Measurements from ENCODE around the gene LGALS3BP. TPM values are rescaled to one million over a fixed set of nuclear protein-coding genes. Genes with fewer than 3 reads are reported as not detected.

LGALS3BP gene
- total and polyA plus RNA-seq, 2 of the 8 experiments (the other 6 are each of a cell fraction or from before 2014, with no cell fraction given) = 56.1 to 61.6 TPM

DNA sequence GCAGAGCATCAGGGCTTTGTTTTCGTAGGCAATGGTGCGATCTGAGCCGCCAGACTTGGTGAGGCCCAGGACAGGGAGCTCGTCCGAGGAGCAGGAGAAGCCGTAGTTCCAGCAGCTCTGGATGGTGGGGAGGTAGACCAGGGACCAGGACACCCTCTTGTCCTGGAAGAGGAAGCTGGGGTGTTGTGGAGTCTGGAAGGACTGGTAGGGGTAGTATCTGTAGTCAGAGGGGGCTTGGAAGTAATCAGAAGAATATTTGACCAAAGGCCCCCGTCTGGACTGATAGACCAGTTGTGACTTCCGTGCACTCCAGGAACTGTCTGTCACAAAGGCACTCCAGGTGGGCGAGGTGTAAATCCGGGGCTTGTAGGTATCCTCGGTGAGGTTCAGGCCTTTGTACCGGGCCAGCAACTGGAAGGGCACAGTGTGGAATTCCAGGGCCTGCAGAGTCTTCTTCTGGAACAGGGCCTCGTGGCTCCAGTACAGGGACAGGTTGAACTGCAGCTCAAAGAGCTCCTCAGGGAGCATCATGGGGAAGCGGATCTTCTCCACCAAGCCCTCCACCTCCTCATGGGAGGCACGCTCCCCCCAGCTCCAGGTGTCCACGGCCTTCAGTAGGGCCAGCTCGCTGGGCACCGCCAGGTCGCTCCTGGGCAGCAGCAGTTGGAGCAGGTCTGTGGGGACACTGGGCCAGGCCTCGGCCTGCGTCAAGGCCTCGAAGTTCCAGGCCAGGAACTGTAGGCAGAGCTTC is 7.8 kb downstream of the LGALS3BP start:
- Histone ChIP-seq H3K36me3 (ENCODE audit: control insufficient read depth in 2 of 4, insufficient read depth in 4 of 4, low read length in 3 of 4) (no peaks in the 10 kb centered on the region; a peak in 2 of 8 replicates), H3K23ac (ENCODE audit: insufficient read length) (no peak overlapping the region), H2AFZ (ENCODE audit: low read length) (no peak overlapping the region), H3K79me2 (ENCODE audit: control insufficient read depth in 1 of 2, insufficient read depth in 2 of 2, low read length in 2 of 2) (no peaks in the 10 kb centered on the region), H3K4me1 (replicated peaks in 1 of 4; ENCODE audit: control insufficient read depth in 3 of 4, insufficient read depth in 4 of 4, low read length in 3 of 4) (peaks cover 0 to 5% (median 4%) of the 10 kb centered on the region in 4 experiments; a peak in 4 of 7 replicates), H4K20me1 (replicated peaks in 1 of 2; ENCODE audit: control insufficient read depth in 1 of 2, insufficient read depth in 2 of 2, low read length in 2 of 2) (peaks cover 0 to 5% of the 10 kb centered on the region in 2 experiments), H2BK120ac (replicated peaks; ENCODE audit: low read depth, low read length) (no peak overlapping the region), H3K23me2 (ENCODE audit: low read depth, low read length) (no peaks in the 10 kb centered on the region), H2BK5ac (ENCODE audit: low read depth, low read length) (0 out of 2 replicates have a peak overlapping the region, but pooled peaks have one; percentile 52), H4K91ac (replicated peaks; ENCODE audit: insufficient read length, low read length) (peak overlapping the region; percentile 61), H3K56ac (replicated peaks; ENCODE audit: insufficient read length, low read depth, low read length) (no peak overlapping the region), H3K14ac (ENCODE audit: insufficient read length) (no peak overlapping the region), H3K4ac (replicated peaks; ENCODE audit: insufficient read length, low read depth, low read length) (no peak overlapping the region), H4K8ac (ENCODE audit: extremely low read depth, insufficient read depth, low read length) (peak overlapping the region; percentile 59), H4K5ac (ENCODE audit: insufficient read length, low read depth, low read length) (no peak overlapping the region), H3K27me3 (replicated peaks in 1 of 4; ENCODE audit: control insufficient read depth in 3 of 4, extremely low read depth in 1 of 4, insufficient read depth in 3 of 4, low read length in 3 of 4) (no peaks in the 10 kb centered on the region), H2BK12ac (ENCODE audit: low read depth, low read length) (peak overlapping the region; percentile 23; the same call in 1 of the 2 replicates), H3K4me2 (ENCODE audit: insufficient read depth in 1 of 2, low read depth in 2 of 2, low read length in 2 of 2) (no peak overlapping the region), H3K79me1 (ENCODE audit: low read depth, low read length) (no peaks in the 10 kb centered on the region), H3K18ac (ENCODE audit: extremely low read depth, low read length) (no peak overlapping the region), H2BK15ac (ENCODE audit: low read length) (0 out of 2 replicates have a peak overlapping the region, but pooled peaks have one; percentile 40), H3K9me3 (ENCODE audit: insufficient read depth in 2 of 2, low read depth in 1 of 2, low read length in 1 of 2) (no peaks in the 10 kb centered on the region), H3K9ac (replicated peaks in 1 of 4; ENCODE audit: extremely low read depth in 1 of 4, low read depth in 3 of 4, low read length in 3 of 4) (no peak overlapping the region), H2BK20ac (ENCODE audit: low read length) (no peak overlapping the region), H3K4me3 (ENCODE audit: extremely low read depth in 1 of 4, insufficient read depth in 2 of 4, low read depth in 3 of 4, low read length in 4 of 4) (no peak overlapping the region), H3K27ac (ENCODE audit: low read depth, low read length) (no peak overlapping the region), H2AK5ac (ENCODE audit: low read depth, low read length) (no peak overlapping the region)
- CTCF ChIA-PET (ENCODE audit: partially characterized antibody) = interaction anchor here (0.8 to 5.4 kb wide), 40 partner anchors 9 to 416 kb away, joined by 3 to 46 read pairs (median 7); partner anchors contain the start of genes CEP295NL and LGALS3BP
- POLR2A ChIA-PET (ENCODE audit: partially characterized antibody) = interaction anchor here (0.9 to 2.4 kb wide), 4 partner anchors 12 to 139 kb away, joined by 3 to 6 read pairs (median 4); no protein-coding TSS in a partner anchor
- FAIRE-seq (no peak), DNase-seq (ENCODE audit: low read depth in 1 of 2, low spot score in 2 of 2) (no peak)
- no peak for TF ChIP-seq SIN3A (conservative IDR thresholded peaks at IDR 0.05 in 1 of 2, IDR thresholded peaks at IDR 0.05 in 1 of 2; ENCODE audit: low read depth in 1 of 2, low read length in 2 of 2)
- no peak for TF ChIP-seq CREB1 (IDR thresholded peaks at IDR 0.05)
- no peak for TF ChIP-seq SP1 (IDR thresholded peaks at IDR 0.05; ENCODE audit: low read depth, low read length)
- WGBS, 2 experiments (ENCODE audit: extremely low coverage in 1 of 2, insufficient coverage in 1 of 2, insufficient read length in 1 of 2, insufficient replicate concordance in 2 of 2, low coverage in 1 of 2, low lambda C conversion rate in 2 of 2, missing lambda C conversion rate in 1 of 2) = 84% methylated on average over 21 of the region's 22 CpGs; no CpG with 5 or more reads in 1 of the 2 experiments

Measured in H1 (cell line).